NB4 (cell line): ENCODE data around the gene CERS1.

ENCODE experiments used
- DNase-seq: peaks from one replicate; pipeline ENCODE4 v3.0.0; 2010; ENCODE audit warnings: low read depth
- H3K4me3 ChIP-seq: one replicate; pipeline ENCODE4 v1.5.1; 2011; ENCODE audit warnings: mild to moderate bottlenecking, low read depth, low read length, moderate library complexity
- MAX ChIP-seq: IDR thresholded peaks from 2 replicates; pipeline ENCODE4 v1.6.1; 2011; ENCODE audit warnings: low read depth, low read length
- MYC ChIP-seq: IDR thresholded peaks from 2 replicates; pipeline ENCODE4 v1.6.1; 2011; ENCODE audit warnings: low read depth, low read length
- POLR2A ChIP-seq: IDR thresholded peaks from 2 replicates; pipeline ENCODE4 v1.6.1; 2011; ENCODE audit warnings: mild to moderate bottlenecking; ENCODE audit not compliant: insufficient read length; ENCODE audit errors: extremely low read depth
- TF ChIP-seq, protein P1 (sequence below): IDR thresholded peaks from one replicate; pipeline ENCODE4 v1.5.1; 2012; ENCODE audit warnings: low read depth, low read length

The CERS1 gene

GRCh38 chr19:18889949-18890745, 5.8 kb downstream of the CERS1 start:
- DNase-seq = no peak
- TF ChIP-seq, protein P1, sequence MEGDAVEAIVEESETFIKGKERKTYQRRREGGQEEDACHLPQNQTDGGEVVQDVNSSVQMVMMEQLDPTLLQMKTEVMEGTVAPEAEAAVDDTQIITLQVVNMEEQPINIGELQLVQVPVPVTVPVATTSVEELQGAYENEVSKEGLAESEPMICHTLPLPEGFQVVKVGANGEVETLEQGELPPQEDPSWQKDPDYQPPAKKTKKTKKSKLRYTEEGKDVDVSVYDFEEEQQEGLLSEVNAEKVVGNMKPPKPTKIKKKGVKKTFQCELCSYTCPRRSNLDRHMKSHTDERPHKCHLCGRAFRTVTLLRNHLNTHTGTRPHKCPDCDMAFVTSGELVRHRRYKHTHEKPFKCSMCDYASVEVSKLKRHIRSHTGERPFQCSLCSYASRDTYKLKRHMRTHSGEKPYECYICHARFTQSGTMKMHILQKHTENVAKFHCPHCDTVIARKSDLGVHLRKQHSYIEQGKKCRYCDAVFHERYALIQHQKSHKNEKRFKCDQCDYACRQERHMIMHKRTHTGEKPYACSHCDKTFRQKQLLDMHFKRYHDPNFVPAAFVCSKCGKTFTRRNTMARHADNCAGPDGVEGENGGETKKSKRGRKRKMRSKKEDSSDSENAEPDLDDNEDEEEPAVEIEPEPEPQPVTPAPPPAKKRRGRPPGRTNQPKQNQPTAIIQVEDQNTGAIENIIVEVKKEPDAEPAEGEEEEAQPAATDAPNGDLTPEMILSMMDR = no peak
- no peak for TF ChIP-seq MYC
- TF ChIP-seq POLR2A = no peak
- no peak for TF ChIP-seq MAX
- no peak overlapping the region for H3K4me3 ChIP-seq

- H3K4me3 ChIP-seq = no peak overlapping the region
- DNase-seq = no peak
- no peak for TF ChIP-seq MYC
- no peak for TF ChIP-seq POLR2A
- no peak for TF ChIP-seq MAX
- TF ChIP-seq, protein P1 = no peak
Measured at GRCh38 chr19:18886972-18887371, 9.0 kb downstream of the CERS1 start.

DNA sequence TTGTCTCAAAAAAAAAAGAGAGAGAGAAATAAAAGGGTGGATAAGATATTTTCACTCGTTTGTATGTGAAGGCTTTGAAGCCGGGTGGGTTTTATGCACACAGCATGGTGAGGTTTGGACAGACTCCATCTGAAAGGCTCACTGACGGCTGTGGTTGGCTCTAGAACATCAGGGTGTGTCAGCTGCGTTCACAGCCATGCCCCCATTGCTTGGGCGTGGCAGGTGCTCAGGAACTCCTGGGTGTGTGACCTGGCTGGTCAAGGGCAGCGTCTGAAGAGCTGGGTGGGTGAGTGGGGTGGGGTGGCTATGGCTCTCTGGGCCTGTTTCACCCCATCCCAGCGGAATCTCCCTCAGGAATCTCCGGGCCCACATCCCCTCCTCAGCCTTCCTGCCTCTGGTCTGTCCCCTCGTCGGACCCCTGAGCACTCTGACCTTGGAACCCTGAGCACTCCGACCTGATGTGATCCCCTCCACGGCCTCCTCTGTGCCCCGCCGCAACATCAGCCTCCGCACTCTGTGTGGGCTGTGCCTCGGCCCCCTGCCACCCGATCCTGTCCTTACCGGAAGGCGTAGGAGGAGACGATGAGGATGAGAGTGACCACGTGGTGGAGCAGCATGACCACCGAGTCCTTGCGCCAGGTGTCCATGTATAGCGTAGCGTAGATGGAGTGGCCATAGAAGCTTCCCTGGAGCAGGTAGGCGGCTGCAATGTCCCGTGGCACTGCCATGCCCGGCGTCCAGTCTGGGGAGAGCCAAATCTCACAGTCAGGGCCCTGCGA, 12.2 kb downstream of the CERS1 start:
- no peak overlapping the region for H3K4me3 ChIP-seq
- TF ChIP-seq, protein P1 = no peak
- no peak for TF ChIP-seq MYC
- no peak for TF ChIP-seq MAX
- TF ChIP-seq POLR2A = no peak
- DNase-seq = no peak

DNA sequence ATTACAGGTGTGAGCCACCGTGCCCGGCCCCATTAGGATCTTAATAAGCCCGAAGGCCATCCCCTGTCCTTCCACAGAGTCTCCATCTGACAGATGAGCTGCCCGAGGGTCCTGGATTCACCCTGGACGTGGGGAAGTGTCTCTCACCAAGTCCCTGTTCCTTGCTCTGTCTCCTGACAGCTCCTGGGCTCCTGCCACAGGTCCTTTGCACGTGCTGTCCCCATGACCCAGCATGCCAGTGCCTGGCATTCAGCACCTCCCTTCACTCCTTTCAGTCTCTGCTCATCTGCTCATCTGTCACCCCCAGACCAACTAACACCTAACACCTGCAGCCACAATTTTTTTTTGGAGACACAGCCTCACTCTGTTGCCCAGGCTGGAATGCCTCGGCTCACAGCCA, 14.5 kb downstream of the CERS1 start:
- no peak overlapping the region for H3K4me3 ChIP-seq
- no peak for TF ChIP-seq MAX
- TF ChIP-seq MYC = no peak
- TF ChIP-seq, protein P1 = no peak
- TF ChIP-seq POLR2A = no peak
- DNase-seq = no peak

DNA sequence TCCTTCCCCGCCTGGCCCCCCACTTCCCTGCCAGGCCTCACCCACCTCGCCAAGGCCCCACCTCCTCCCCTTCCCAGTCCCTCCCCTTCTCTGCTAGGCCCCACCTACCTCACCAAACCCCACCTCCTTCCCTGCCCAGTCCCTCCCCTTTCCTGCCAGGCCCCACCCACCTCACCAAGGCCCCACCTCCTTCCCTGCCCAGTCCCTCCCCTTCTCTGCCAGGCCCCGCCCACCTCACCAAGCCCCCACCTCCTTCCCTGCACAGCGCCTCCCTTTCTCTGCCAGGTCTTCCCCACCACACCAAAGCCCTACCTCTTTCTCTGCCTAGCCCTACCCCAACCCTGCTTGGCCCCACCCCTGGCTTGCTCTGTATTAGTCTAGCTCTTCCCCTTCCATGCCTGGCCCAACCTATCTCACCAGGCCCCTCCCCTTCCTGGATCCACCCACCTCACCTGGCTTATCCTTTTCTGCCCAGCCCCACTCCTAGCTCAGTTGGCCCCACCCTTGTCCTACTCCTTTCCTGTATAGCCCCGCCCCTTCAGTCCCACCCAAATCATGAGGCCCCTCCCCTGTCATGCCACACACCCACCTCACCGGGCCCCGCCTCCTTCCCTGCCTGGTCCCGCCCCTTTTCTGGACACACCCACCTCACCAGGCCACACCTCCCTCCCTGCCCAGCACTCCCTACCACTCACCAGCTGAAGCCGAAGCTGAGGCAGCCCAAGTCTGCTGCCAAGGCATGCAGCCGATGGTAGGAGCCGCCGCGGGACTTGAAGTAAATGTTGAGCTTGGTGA, 16.2 kb downstream of the CERS1 start:
- no peak for TF ChIP-seq MYC
- TF ChIP-seq POLR2A = no peak
- TF ChIP-seq MAX = no peak
- TF ChIP-seq, protein P1 = no peak
- DNase-seq = peak; percentile 63
- no peak overlapping the region for H3K4me3 ChIP-seq
